HepG2 (cell line): ENCODE data around the gene DALRD3. TPM values are rescaled to one million over a fixed set of nuclear protein-coding genes. Genes with fewer than 3 reads are reported as not detected.

Experiments used
- ATAC-seq: fragments of 200-7000 bp; cut with Tn5 transposase; 3 replicates; pipeline ENCODE4 v1.9.1; 2020; ENCODE audit warnings: mild to moderate bottlenecking, moderate library complexity
- BruUV-seq: library from RNA; stranded (reverse); fragments of 400-500 nt; replicated peaks from 2 replicates; lab custom pipeline; 2021; lab: Mats Ljungman, UMichigan
- CTCF ChIA-PET: fragments of 300-600 bp; formaldehyde crosslinking; extraction: SDS; loops from one replicate; lab custom pipeline; 2021; ENCODE audit warnings: low total read pairs, inconsistent platforms, low intra/inter-chr PET ratio; lab: Yijun Ruan, JAX
- POLR2A ChIA-PET: fragments of 350-600 bp; sonication (Branson Sonifier 250); formaldehyde crosslinking; loops from one replicate; lab custom pipeline; 2020; ENCODE audit warnings: antibody characterized with exemption, inconsistent platforms; lab: Yijun Ruan, JAX
- DNase-seq: peaks from one replicate; pipeline ENCODE4 v3.0.0-alpha.2; 2015; ENCODE audit warnings: low spot score
- FAIRE-seq: peaks from 3 replicates; lab custom pipeline; 2011; peaks lifted over from hg19 to GRCh38; lab: Jason Lieb, UNC
- H2AFZ ChIP-seq: one replicate; pipeline ENCODE4 v1.6.1; 2011; ENCODE audit warnings: low read length, inconsistent platforms
- H3K27ac ChIP-seq: fragments of 300-600 bp; 3 replicates; pipeline ENCODE4 v1.8.0; 2011; ENCODE audit warnings: mixed run types, mild to moderate bottlenecking, mixed read lengths, low read length, inconsistent platforms; ENCODE audit not compliant: insufficient read depth; ENCODE audit errors: extremely low read length
- H3K27me3 ChIP-seq, 2 experiments: fragments of 200-600 bp in 1 of 2; 2 replicates in 1 of 2; 3 replicates in 1 of 2; pipeline versions ENCODE4 v1.6.0 to v1.8.0; 2011; ENCODE audit warnings: low read length in 2 of 2, mild to moderate bottlenecking in 2 of 2, moderate library complexity in 2 of 2, inconsistent platforms in 1 of 2; ENCODE audit not compliant: insufficient read depth in 2 of 2, control insufficient read depth in 1 of 2
- H3K36me3 ChIP-seq, 2 experiments: fragments of 200-600 bp in 1 of 2; replicated peaks in 1 of 2; 2 replicates in 1 of 2; 3 replicates in 1 of 2; pipeline versions ENCODE4 v1.5.1 to v1.8.0; 2011; ENCODE audit warnings: low read length in 2 of 2, inconsistent platforms in 1 of 2; ENCODE audit not compliant: insufficient read depth in 2 of 2, control insufficient read depth in 1 of 2
- H3K4me1 ChIP-seq: 2 replicates; pipeline ENCODE4 v1.5.1; 2012; ENCODE audit warnings: low read length, inconsistent platforms; ENCODE audit not compliant: insufficient read depth
- H3K4me2 ChIP-seq: 2 replicates; pipeline ENCODE4 v1.6.0; 2011; ENCODE audit warnings: low read depth, low read length, inconsistent platforms
- H3K4me3 ChIP-seq, 3 experiments: fragments of 200-600 bp in 1 of 3; sonication (generic), shearing (Covaris generic) in 1 of 3; replicated peaks in 1 of 3; 2 replicates each; pipeline ENCODE4 v1.5.1; 2011 to 2016; ENCODE audit warnings: low read length in 3 of 3, inconsistent platforms in 2 of 3, low read depth in 2 of 3, mild to moderate bottlenecking in 2 of 3, control low read depth in 1 of 3, mixed read lengths in 1 of 3; ENCODE audit not compliant: insufficient read depth in 1 of 3
- H3K79me2 ChIP-seq: one replicate; pipeline ENCODE4 v1.6.1; 2011; ENCODE audit warnings: low read length, inconsistent platforms; ENCODE audit not compliant: insufficient read depth
- H3K9ac ChIP-seq: 2 replicates; pipeline ENCODE4 v1.6.0; 2011; ENCODE audit warnings: mild to moderate bottlenecking, low read depth, low read length, inconsistent platforms; ENCODE audit not compliant: insufficient read depth
- H3K9me3 ChIP-seq: 2 replicates; pipeline ENCODE4 v1.5.1; 2012; ENCODE audit warnings: mild to moderate bottlenecking, low read length
- H4K20me1 ChIP-seq: 2 replicates; pipeline ENCODE4 v1.6.0; 2011; ENCODE audit warnings: inconsistent platforms, mild to moderate bottlenecking, low read length, moderate library complexity; ENCODE audit not compliant: insufficient read depth
- ISL2 ChIP-seq: sonication (generic); formaldehyde crosslinking; IDR thresholded peaks from 2 replicates; pipeline ENCODE4 v1.5.0; 2020; ENCODE audit warnings: missing genetic modification reagents
- KDM4B ChIP-seq: sonication (generic); formaldehyde crosslinking; IDR thresholded peaks from 2 replicates; pipeline ENCODE4 v1.4.0; 2020; ENCODE audit warnings: missing genetic modification reagents
- MEIS2 ChIP-seq: sonication (generic); formaldehyde crosslinking; IDR thresholded peaks from 2 replicates; pipeline ENCODE4 v1.9.0; 2021; ENCODE audit warnings: mild to moderate bottlenecking, missing genetic modification reagents
- PHF5A ChIP-seq: IDR thresholded peaks from one replicate; pipeline ENCODE4 v1.6.1; 2018; ENCODE audit warnings: low read depth, missing genetic modification reagents; ENCODE audit not compliant: unreplicated experiment
- SALL1 ChIP-seq: sonication (generic); formaldehyde crosslinking; IDR thresholded peaks from 2 replicates; pipeline ENCODE4 v1.8.0; 2022; ENCODE audit warnings: mild to moderate bottlenecking, missing genetic modification reagents
- TEAD3 ChIP-seq: optimal IDR thresholded peaks from 2 replicates; pipeline ENCODE3; 2016; ENCODE audit warnings: borderline replicate concordance
- ZNF569 ChIP-seq: sonication (generic); formaldehyde crosslinking; IDR thresholded peaks from 2 replicates; pipeline ENCODE4 v1.5.0; 2020; ENCODE audit warnings: mild to moderate bottlenecking, missing genetic modification reagents, moderate library complexity, borderline replicate concordance
- ZNF775 ChIP-seq: sonication (generic); formaldehyde crosslinking; IDR thresholded peaks from 2 replicates; pipeline ENCODE4 v1.4.0; 2020; ENCODE audit warnings: missing genetic modification reagents, mild to moderate bottlenecking, moderate library complexity, borderline replicate concordance
- WGBS: methylation state at CpG from one replicate; pipeline ENCODE4 v1.1.6; 2017; ENCODE audit warnings: low lambda C conversion rate; 5-methylcytosine and 5-hydroxymethylcytosine counted together
- in situ Hi-C: cut with HindIII; loops from 2 replicates; pipeline ENCODE4 v1.10.0; 2017; ENCODE audit warnings: low pct_unique_long_range_greater_than_20kb; ENCODE audit not compliant: extremely low pct_ligation_motif_present
- intact Hi-C: fragments of 100-400 bp; cut with micrococcal nuclease; formaldehyde crosslinking; loops from one replicate; pipeline ENCODE4 v1.10.0; 2022; ENCODE audit not compliant: unreplicated experiment
- polyA plus RNA-seq, 8 experiments: library from polyadenylated mRNA; depleted of rRNA in 3 of 8; stranded (reverse) in 7 of 8; unstranded in 1 of 8; fragments of >200 nt; fragmentation: Illumina TruSeq in 4 of 8; extraction: Trizol in 4 of 8; gene quantifications; 2 replicates each; pipeline versions ENCODE4 v1.2.1 to v1.2.3, GENCODE V29; 2011 to 2016; ENCODE audit warnings: low read depth in 4 of 8, missing spikeins in 1 of 8, mixed read lengths in 1 of 8; ENCODE audit not compliant: insufficient read depth in 1 of 8
- total RNA-seq, 5 experiments: library from RNA; depleted of rRNA; stranded (reverse); fragments of >200 nt; fragmentation: Illumina TruSeq; extraction: Trizol; gene quantifications; 2 replicates each; pipeline ENCODE4 v1.2.3, GENCODE V29; 2016; ENCODE audit warnings: low read depth in 1 of 5
- TF ChIP-seq, protein P1 (sequence below), 2 experiments: sonication (generic) in 1 of 2; formaldehyde crosslinking in 1 of 2; IDR thresholded peaks; 2 replicates each; pipeline versions ENCODE4 v1.5.1 to v1.6.1; 2011 to 2020; ENCODE audit warnings: borderline replicate concordance in 1 of 2, low read depth in 1 of 2, low read length in 1 of 2, mild to moderate bottlenecking in 1 of 2, missing genetic modification reagents in 1 of 2, moderate library complexity in 1 of 2
- TF ChIP-seq, protein P2 (sequence below): sonication (generic); formaldehyde crosslinking; IDR thresholded peaks from 2 replicates; pipeline ENCODE4 v1.4.0; 2020; ENCODE audit warnings: missing genetic modification reagents
- TF ChIP-seq, protein P3 (sequence below): sonication (generic); IDR thresholded peaks from 2 replicates; pipeline ENCODE4 v1.6.1; 2016; ENCODE audit warnings: low read depth, borderline replicate concordance
- TF ChIP-seq, protein P4 (sequence below): IDR thresholded peaks from 2 replicates; pipeline ENCODE4 v1.4.0; 2020; ENCODE audit warnings: mild to moderate bottlenecking, missing genetic modification reagents
- TF ChIP-seq, protein P5 (sequence below): sonication (generic); formaldehyde crosslinking; conservative IDR thresholded peaks from 2 replicates; pipeline ENCODE4 v1.8.0; 2022; ENCODE audit warnings: missing genetic modification reagents

Gene DALRD3
- total and polyA plus RNA-seq, 2 of the 13 experiments (the other 11 are each of a cell fraction or from before 2014, with no cell fraction given), result 19.9 to 36.5 TPM

DNA sequence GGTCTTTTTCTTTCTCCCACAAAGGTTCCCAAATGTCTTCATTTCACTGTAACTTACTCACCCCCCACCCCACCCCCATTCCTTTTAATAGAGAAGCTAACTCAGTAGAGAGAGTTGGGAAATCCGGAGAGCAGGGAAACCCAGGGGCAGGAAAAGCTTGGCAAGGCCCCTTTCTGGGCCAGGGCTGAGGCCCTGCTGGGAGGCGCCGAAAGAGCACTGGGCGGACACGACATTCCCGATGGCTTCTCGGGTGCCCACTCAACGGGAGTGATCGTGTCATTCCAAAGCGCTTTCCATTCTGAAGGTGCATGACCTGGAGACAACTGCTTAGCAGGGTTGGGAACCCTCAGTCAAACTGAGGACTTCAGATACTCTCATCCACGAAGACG lies 1.6 kb upstream of the DALRD3 start:
- in situ Hi-C loops, result no loop called here
- WGBS, result 2% methylated on average over 6 of the region's 12 CpGs
- Histone ChIP-seq H3K4me1 (peaks cover 42% of the 10 kb centered on the region), H3K9me3 (no peaks in the 10 kb centered on the region), H3K27ac (peak overlapping the region; percentile 99), H3K36me3 (peaks cover 11 to 27% of the 10 kb centered on the region in 2 experiments; a peak in 4 of 5 replicates), H3K4me2 (peak overlapping the region; percentile 89), H4K20me1 (peaks cover 2% of the 10 kb centered on the region; the same call in 1 of the 2 replicates), H3K9ac (peak overlapping the region; percentile 99), H3K27me3 (no peaks in the 10 kb centered on the region; a peak in 1 of 5 replicates), H3K4me3 (peak overlapping the region; percentile 80 to 96 (median 89)), H3K79me2 (peaks cover 27% of the 10 kb centered on the region), H2AFZ (no peak overlapping the region)
- POLR2A ChIA-PET, result interaction anchor here (0.6 to 11.1 kb wide), 12 partner anchors 9 to 151 kb away, joined by 3 to 280 read pairs (median 8); partner anchors contain the start of genes ARIH2, IMPDH2, KLHDC8B and LAMB2
- FAIRE-seq, result no peak
- ATAC-seq, result no peak
- intact Hi-C loops, result loop anchor here (5.0 kb wide), 1 partner anchor 72 kb away; the partner anchor contains the start of gene QRICH1
- no TSS peak for BruUV-seq
- DNase-seq, result no peak
- CTCF ChIA-PET, result no interaction called here
- TF ChIP-seq TEAD3 (CRISPR knock-in tag) (no peak), ZNF775 (0 out of 2 replicates have a peak, but pooled peaks have one; percentile 12), PHF5A (CRISPR knock-in tag) (no peak), MEIS2 (no peak), SALL1 (CRISPR knock-in tag) (no peak), ZNF569 (CRISPR knock-in tag) (no peak), ISL2 (CRISPR knock-in tag) (no peak), KDM4B (CRISPR knock-in tag) (no peak)
- TF ChIP-seq, protein P1, sequence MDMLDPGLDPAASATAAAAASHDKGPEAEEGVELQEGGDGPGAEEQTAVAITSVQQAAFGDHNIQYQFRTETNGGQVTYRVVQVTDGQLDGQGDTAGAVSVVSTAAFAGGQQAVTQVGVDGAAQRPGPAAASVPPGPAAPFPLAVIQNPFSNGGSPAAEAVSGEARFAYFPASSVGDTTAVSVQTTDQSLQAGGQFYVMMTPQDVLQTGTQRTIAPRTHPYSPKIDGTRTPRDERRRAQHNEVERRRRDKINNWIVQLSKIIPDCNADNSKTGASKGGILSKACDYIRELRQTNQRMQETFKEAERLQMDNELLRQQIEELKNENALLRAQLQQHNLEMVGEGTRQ (IDR thresholded peaks at IDR 0.05; ENCODE audit: low read depth, low read length), result no peak
- TF ChIP-seq, protein P1 (CRISPR knock-in tag; IDR thresholded peaks at IDR 0.05; ENCODE audit: borderline replicate concordance), result no peak
- TF ChIP-seq, protein P2, sequence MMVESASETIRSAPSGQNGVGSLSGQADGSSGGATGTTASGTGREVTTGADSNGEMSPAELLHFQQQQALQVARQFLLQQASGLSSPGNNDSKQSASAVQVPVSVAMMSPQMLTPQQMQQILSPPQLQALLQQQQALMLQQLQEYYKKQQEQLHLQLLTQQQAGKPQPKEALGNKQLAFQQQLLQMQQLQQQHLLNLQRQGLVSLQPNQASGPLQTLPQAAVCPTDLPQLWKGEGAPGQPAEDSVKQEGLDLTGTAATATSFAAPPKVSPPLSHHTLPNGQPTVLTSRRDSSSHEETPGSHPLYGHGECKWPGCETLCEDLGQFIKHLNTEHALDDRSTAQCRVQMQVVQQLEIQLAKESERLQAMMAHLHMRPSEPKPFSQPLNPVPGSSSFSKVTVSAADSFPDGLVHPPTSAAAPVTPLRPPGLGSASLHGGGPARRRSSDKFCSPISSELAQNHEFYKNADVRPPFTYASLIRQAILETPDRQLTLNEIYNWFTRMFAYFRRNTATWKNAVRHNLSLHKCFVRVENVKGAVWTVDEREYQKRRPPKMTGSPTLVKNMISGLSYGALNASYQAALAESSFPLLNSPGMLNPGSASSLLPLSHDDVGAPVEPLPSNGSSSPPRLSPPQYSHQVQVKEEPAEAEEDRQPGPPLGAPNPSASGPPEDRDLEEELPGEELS (CRISPR knock-in tag), result no peak
- TF ChIP-seq, protein P3, sequence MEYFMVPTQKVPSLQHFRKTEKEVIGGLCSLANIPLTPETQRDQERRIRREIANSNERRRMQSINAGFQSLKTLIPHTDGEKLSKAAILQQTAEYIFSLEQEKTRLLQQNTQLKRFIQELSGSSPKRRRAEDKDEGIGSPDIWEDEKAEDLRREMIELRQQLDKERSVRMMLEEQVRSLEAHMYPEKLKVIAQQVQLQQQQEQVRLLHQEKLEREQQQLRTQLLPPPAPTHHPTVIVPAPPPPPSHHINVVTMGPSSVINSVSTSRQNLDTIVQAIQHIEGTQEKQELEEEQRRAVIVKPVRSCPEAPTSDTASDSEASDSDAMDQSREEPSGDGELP, result no peak
- TF ChIP-seq, protein P4, sequence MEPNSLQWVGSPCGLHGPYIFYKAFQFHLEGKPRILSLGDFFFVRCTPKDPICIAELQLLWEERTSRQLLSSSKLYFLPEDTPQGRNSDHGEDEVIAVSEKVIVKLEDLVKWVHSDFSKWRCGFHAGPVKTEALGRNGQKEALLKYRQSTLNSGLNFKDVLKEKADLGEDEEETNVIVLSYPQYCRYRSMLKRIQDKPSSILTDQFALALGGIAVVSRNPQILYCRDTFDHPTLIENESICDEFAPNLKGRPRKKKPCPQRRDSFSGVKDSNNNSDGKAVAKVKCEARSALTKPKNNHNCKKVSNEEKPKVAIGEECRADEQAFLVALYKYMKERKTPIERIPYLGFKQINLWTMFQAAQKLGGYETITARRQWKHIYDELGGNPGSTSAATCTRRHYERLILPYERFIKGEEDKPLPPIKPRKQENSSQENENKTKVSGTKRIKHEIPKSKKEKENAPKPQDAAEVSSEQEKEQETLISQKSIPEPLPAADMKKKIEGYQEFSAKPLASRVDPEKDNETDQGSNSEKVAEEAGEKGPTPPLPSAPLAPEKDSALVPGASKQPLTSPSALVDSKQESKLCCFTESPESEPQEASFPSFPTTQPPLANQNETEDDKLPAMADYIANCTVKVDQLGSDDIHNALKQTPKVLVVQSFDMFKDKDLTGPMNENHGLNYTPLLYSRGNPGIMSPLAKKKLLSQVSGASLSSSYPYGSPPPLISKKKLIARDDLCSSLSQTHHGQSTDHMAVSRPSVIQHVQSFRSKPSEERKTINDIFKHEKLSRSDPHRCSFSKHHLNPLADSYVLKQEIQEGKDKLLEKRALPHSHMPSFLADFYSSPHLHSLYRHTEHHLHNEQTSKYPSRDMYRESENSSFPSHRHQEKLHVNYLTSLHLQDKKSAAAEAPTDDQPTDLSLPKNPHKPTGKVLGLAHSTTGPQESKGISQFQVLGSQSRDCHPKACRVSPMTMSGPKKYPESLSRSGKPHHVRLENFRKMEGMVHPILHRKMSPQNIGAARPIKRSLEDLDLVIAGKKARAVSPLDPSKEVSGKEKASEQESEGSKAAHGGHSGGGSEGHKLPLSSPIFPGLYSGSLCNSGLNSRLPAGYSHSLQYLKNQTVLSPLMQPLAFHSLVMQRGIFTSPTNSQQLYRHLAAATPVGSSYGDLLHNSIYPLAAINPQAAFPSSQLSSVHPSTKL (CRISPR knock-in tag), result no peak
- TF ChIP-seq, protein P5, sequence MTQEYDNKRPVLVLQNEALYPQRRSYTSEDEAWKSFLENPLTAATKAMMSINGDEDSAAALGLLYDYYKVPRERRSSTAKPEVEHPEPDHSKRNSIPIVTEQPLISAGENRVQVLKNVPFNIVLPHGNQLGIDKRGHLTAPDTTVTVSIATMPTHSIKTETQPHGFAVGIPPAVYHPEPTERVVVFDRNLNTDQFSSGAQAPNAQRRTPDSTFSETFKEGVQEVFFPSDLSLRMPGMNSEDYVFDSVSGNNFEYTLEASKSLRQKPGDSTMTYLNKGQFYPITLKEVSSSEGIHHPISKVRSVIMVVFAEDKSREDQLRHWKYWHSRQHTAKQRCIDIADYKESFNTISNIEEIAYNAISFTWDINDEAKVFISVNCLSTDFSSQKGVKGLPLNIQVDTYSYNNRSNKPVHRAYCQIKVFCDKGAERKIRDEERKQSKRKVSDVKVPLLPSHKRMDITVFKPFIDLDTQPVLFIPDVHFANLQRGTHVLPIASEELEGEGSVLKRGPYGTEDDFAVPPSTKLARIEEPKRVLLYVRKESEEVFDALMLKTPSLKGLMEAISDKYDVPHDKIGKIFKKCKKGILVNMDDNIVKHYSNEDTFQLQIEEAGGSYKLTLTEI (CRISPR knock-in tag), result no peak
